ENCODE results near the gene PARD3.

GRCh38 chr10:34125702-34126101, 689.4 kb downstream of the PARD3 start:
- TF ChIP-seq CTCF (IDR thresholded peaks at IDR 0.05) (no peak), POLR2A (IDR thresholded peaks at IDR 0.05) (no peak)

Data from Peyer's patch (tissue), 4 donors.